ENCODE measurements around the gene TESMIN.

The TESMIN gene

GRCh38 chr11:68763926-68764657 is 12.8 kb upstream of the TESMIN start:
- TF ChIP-seq CTCF (IDR thresholded peaks at IDR 0.05; ENCODE audit: low read depth, low read length), result no peak
- DNase-seq (ENCODE audit: low read depth in 2 of 2), result no peak
- H3K4me3 ChIP-seq (replicated peaks in 1 of 2; ENCODE audit: low read depth in 2 of 2, low read length in 2 of 2), result no peak overlapping the region

- no peak for TF ChIP-seq CTCF (IDR thresholded peaks at IDR 0.05; ENCODE audit: low read depth, low read length)
- DNase-seq (ENCODE audit: low read depth in 2 of 2), result no peak
- H3K4me3 ChIP-seq (replicated peaks in 1 of 2; ENCODE audit: low read depth in 2 of 2, low read length in 2 of 2), result no peak overlapping the region
Measured at GRCh38 chr11:68763181-68763721, 11.9 kb upstream of the TESMIN start.

- DNase-seq (ENCODE audit: low read depth in 2 of 2), result no peak
- no peak for TF ChIP-seq CTCF (IDR thresholded peaks at IDR 0.05; ENCODE audit: low read depth, low read length)
- H3K4me3 ChIP-seq (replicated peaks in 1 of 2; ENCODE audit: low read depth in 2 of 2, low read length in 2 of 2), result no peak overlapping the region
Measured at GRCh38 chr11:68762481-68762880, 11.2 kb upstream of the TESMIN start.

GRCh38 chr11:68761801-68762200 is 10.5 kb upstream of the TESMIN start:
- H3K4me3 ChIP-seq (replicated peaks in 1 of 2; ENCODE audit: low read depth in 2 of 2, low read length in 2 of 2), result no peak overlapping the region
- DNase-seq (ENCODE audit: low read depth in 2 of 2), result no peak
- no peak for TF ChIP-seq CTCF (IDR thresholded peaks at IDR 0.05; ENCODE audit: low read depth, low read length)

- H3K4me3 ChIP-seq (replicated peaks in 1 of 2; ENCODE audit: low read depth in 2 of 2, low read length in 2 of 2), result no peak overlapping the region
- no peak for DNase-seq (ENCODE audit: low read depth in 2 of 2)
- TF ChIP-seq CTCF (IDR thresholded peaks at IDR 0.05; ENCODE audit: low read depth, low read length), result no peak
Measured at GRCh38 chr11:68759991-68760390, 8.7 kb upstream of the TESMIN start.

GRCh38 chr11:68757711-68758110 is 6.4 kb upstream of the TESMIN start:
- DNase-seq (ENCODE audit: low read depth in 2 of 2), result no peak
- no peak for TF ChIP-seq CTCF (IDR thresholded peaks at IDR 0.05; ENCODE audit: low read depth, low read length)
- no peak overlapping the region for H3K4me3 ChIP-seq (replicated peaks in 1 of 2; ENCODE audit: low read depth in 2 of 2, low read length in 2 of 2)
